Stimulated activated CD8-positive, alpha-beta memory T cell treated with anti-CD3 and anti-CD28 coated beads, Interleukin-4, amount 100 ng/mL, for 1 hour (primary cell): ENCODE data around the gene XIRP2.

Experiments used
- DNase-seq, 2 donors: peaks; one replicate each; pipeline ENCODE4 v3.0.0-alpha.2; 2020; ENCODE audit warnings: low read depth in 2 of 2, low spot score in 1 of 2

XIRP2 gene

DNA sequence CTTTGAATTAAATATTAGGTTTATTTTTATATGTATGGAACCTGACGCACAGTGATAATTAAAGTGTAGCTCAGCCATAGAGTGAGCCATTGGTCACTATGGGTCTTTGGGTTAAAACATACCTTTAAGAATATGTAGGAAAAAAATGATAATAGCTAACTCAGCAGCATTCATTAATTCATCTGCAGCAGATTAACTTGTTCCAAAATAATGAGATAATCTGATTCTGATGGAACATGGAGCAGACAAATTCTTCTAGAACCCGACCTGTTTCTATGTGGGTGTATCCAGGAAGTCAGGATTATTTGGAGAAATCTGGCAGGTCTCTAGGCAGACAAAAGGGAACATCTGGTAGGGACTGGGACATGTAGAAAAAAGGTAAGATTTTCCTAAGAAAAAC is at the start of gene XIRP2:
Gene XIRP2, plus strand, starts transcription at position 301 of the 400 bp plus-strand sequence. CDS start 15,003 bp downstream, outside the sequence.
- DNase-seq: no peak

GRCh38 chr2:166841152-166841551 is 47.1 kb upstream of the XIRP2 start:
- DNase-seq: no peak

- no peak for DNase-seq
These were observed 46.6 kb upstream of the XIRP2 start for GRCh38 chr2:166841679-166842078.

DNA sequence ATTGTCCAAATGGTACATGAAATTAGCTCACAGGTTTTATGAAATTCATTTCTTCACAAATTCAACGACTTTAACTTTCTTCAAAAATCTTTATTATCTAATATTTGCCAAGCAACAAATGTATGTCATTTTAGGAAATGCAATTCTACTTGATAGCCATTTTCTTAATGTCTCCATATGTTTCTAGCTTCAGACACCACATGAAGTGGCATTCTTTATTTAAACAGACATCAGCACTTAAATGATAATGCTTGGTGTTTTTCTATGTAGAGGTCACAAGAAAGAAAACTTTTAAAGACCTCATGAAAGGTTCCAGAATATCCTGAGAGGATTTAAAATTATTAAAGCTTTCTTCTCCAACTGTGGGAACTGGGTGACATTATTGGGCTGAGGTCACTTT is 44.2 kb upstream of the XIRP2 start:
- no peak for DNase-seq

GRCh38 chr2:166862468-166863132 is 25.7 kb upstream of the XIRP2 start:
- DNase-seq: no peak

GRCh38 chr2:166867874-166868514 is 20.3 kb upstream of the XIRP2 start:
- no peak for DNase-seq

DNA sequence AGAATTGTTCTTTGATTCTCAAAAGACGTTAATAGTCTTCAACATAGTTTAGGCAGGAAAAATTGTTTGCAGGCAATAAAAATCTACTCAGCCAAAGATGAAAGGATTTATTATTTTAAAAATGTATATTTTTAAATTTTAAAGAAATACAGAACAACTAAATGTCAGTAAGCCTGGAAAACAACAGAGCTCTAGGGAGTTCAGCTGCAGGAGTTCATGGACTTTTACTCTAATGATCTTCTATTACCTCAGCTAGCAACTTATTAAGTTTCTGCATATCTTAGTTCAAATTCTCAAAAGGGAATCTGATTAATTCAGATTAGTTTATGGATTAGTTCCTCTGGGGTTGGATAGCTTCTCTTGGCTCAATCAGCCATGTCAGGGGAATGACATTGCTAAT is 17.9 kb upstream of the XIRP2 start:
- no peak for DNase-seq

GRCh38 chr2:166881177-166881576 is 7.1 kb upstream of the XIRP2 start:
- no peak for DNase-seq

- no peak for DNase-seq
These were observed 5.4 kb upstream of the XIRP2 start for GRCh38 chr2:166882851-166883250.

GRCh38 chr2:166891727-166892126 is 3.4 kb downstream of the XIRP2 start:
- DNase-seq: no peak

GRCh38 chr2:166892397-166892796 is 4.1 kb downstream of the XIRP2 start:
- no peak for DNase-seq

GRCh38 chr2:166895243-166895642 is 7.0 kb downstream of the XIRP2 start:
- DNase-seq: no peak

DNA sequence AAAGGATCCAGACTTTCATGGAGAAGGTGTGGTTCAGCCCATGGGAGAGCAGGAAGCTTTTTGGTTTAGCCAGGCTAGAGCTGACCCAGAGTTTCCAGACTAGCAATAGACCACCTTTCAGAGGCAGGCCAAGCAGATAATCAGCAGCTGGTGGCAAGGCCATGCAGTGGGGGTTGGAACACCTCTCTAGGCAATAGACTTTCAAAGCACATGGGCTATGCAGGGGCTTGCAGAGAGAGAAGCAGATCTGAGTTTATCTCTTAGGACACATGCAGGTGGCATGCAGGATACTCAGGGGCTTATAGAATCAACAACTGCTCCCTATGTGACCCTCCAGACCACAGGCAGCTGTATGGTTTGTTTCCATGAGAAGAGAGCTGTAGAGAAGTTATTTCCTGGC is 9.4 kb downstream of the XIRP2 start:
- DNase-seq: no peak

GRCh38 chr2:166899676-166900075 is 11.4 kb downstream of the XIRP2 start:
- no peak for DNase-seq

- no peak for DNase-seq
These were observed 12.4 kb downstream of the XIRP2 start for GRCh38 chr2:166900700-166901099.

- no peak for DNase-seq
These were observed 13.1 kb downstream of the XIRP2 start for GRCh38 chr2:166901336-166901735.

GRCh38 chr2:166916987-166917386 is 28.7 kb downstream of the XIRP2 start:
- DNase-seq: no peak

GRCh38 chr2:166917415-166917814 is 29.1 kb downstream of the XIRP2 start:
- DNase-seq: no peak

GRCh38 chr2:166921261-166921896 is 33.1 kb downstream of the XIRP2 start:
- no peak for DNase-seq

- DNase-seq: no peak
These were observed 36.7 kb downstream of the XIRP2 start for GRCh38 chr2:166924967-166925366.

DNA sequence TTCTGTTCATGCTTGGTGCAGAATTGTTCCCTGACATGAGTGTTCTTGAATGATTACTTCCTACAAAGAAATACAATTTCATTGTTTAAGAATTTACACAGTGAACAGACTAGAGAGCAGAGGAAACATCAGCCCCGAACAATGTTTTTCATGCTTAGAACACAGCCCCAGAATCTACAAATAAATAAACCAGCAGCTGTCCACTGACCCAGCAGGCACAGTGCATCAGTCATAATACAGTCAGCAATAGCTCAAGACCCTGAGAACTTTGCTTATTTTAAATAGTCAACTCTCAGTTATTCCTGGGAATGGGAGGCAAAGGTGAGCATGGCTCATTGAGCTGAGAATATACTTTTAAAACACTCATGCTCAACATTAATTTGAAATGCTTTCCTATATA is 38.4 kb downstream of the XIRP2 start:
- no peak for DNase-seq

- no peak for DNase-seq
These were observed 43.8 kb downstream of the XIRP2 start for GRCh38 chr2:166932032-166932431.

DNA sequence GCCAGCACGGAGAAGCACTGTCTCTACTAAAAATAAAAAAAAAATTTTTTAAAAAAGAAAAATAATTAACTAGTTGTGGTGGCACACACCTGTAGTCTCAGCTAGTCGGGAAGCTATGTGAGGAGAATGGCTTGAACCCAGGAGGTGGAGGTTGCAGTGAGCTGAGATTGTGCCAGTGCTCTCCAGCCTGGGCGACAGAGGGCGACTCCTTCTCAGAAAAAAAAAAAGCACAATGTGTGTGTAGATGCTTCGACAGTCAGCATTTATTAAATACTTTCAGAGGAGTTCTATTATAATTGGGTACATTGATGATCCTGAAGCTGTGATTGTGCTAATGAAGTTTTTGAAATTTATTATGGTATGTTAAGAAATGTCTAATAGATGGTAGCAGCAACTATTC is 46.5 kb downstream of the XIRP2 start:
- DNase-seq: no peak
